Middle frontal gyrus (tissue), 1 donor: ENCODE data around the gene ZDHHC24.

ENCODE experiments used
- DNase-seq: peaks from one replicate; pipeline ENCODE4 v3.0.0-alpha.2; 2015; ENCODE audit warnings: low spot score; ENCODE audit errors: extremely low spot score

ZDHHC24 gene

GRCh38 chr11:66566221-66566620, 20.4 kb upstream of the ZDHHC24 start:
- no peak for DNase-seq

GRCh38 chr11:66564984-66565383, 19.1 kb upstream of the ZDHHC24 start:
- no peak for DNase-seq

GRCh38 chr11:66564538-66564937, 18.7 kb upstream of the ZDHHC24 start:
- DNase-seq: no peak

- no peak for DNase-seq
These were observed 18.0 kb upstream of the ZDHHC24 start for GRCh38 chr11:66563832-66564231.

- DNase-seq: no peak
These were observed 17.2 kb upstream of the ZDHHC24 start for GRCh38 chr11:66562907-66563583.

GRCh38 chr11:66562275-66562674, 16.4 kb upstream of the ZDHHC24 start:
- no peak for DNase-seq

GRCh38 chr11:66561975-66562248, 16.1 kb upstream of the ZDHHC24 start:
- DNase-seq: no peak

- no peak for DNase-seq
These were observed 15.5 kb upstream of the ZDHHC24 start for GRCh38 chr11:66561178-66561974.

GRCh38 chr11:66559866-66560676, 14.2 kb upstream of the ZDHHC24 start:
- no peak for DNase-seq

- no peak for DNase-seq
These were observed 13.5 kb upstream of the ZDHHC24 start for GRCh38 chr11:66559142-66559865.

GRCh38 chr11:66557733-66558326, 12.0 kb upstream of the ZDHHC24 start:
- DNase-seq: no peak

- no peak for DNase-seq
These were observed 10.2 kb upstream of the ZDHHC24 start for GRCh38 chr11:66556086-66556485.

GRCh38 chr11:66555416-66555815, 9.6 kb upstream of the ZDHHC24 start:
- DNase-seq: no peak

- DNase-seq: no peak
These were observed 8.8 kb upstream of the ZDHHC24 start for GRCh38 chr11:66554602-66555001.

- no peak for DNase-seq
These were observed 5.0 kb upstream of the ZDHHC24 start for GRCh38 chr11:66550887-66551286.

- no peak for DNase-seq
These were observed 3.8 kb upstream of the ZDHHC24 start for GRCh38 chr11:66549696-66550095.

GRCh38 chr11:66548774-66549630, 3.2 kb upstream of the ZDHHC24 start:
- DNase-seq: no peak

- no peak for DNase-seq
These were observed 2.2 kb upstream of the ZDHHC24 start for GRCh38 chr11:66548041-66548440.

GRCh38 chr11:66547662-66548009, 1.8 kb upstream of the ZDHHC24 start:
- no peak for DNase-seq

- DNase-seq: no peak
These were observed 1.3 kb upstream of the ZDHHC24 start for GRCh38 chr11:66546966-66547661.
